ENCODE measurements around the gene CDC45. TPM values are rescaled to one million over a fixed set of nuclear protein-coding genes. Genes with fewer than 3 reads are reported as not detected.

The CDC45 gene
- total and polyA plus RNA-seq, 2 of the 13 experiments (the other 11 are each of a cell fraction or from before 2014, with no cell fraction given), result 14.4 to 36.3 TPM

DNA sequence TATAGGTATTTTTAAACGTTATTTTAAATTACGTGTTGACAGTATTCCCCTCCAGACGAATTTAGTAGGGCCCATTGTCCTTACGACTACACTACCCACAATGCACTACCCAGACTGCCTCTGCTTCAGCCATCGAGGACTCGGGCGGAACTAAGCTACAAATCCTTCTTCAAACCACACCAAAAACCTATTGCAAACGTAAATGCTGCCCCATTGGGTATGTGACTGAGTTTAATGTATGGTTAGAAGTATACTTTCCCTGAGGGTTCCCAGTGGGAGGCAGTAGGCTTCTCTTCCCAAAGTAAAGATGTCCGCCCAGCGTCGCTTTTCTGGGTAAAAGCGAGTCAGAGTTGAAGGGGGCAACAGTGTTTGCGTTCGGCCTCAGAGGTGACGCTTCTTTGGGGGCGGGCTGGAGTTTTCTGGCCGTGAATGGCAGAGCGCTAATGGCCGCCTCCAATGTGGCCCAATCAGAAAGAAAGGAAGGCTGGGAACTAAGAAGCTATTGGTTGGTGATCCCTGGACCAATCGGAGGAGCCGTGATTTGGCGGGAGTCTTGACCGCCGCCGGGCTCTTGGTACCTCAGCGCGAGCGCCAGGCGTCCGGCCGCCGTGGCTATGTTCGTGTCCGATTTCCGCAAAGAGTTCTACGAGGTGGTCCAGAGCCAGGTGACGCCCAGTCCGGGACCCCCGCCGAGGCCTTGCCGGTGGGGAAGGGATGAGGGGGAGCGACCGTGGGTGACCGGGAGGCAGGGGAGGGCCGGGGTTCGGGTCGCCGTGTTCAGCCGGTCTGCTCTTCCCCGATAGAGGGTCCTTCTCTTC, at the start of gene CDC45 (continued):
- TF ChIP-seq HCFC1 (IDR thresholded peaks at IDR 0.05; ENCODE audit: low read depth, low read length) (peak; percentile 81), ZNF614 (CRISPR knock-in tag; IDR thresholded peaks at IDR 0.05; ENCODE audit: borderline replicate concordance) (0 out of 2 replicates have a peak, but pooled peaks have one; percentile 9), ZNF260 (CRISPR knock-in tag; IDR thresholded peaks at IDR 0.05; ENCODE audit: borderline replicate concordance, low read depth) (no peak), FOXA3 (CRISPR knock-in tag; IDR thresholded peaks at IDR 0.05) (no peak), NFYC (CRISPR knock-in tag; IDR thresholded peaks at IDR 0.05) (peak; percentile 88), SAP130 (CRISPR knock-in tag; IDR thresholded peaks at IDR 0.05; ENCODE audit: low read depth) (peak; percentile 99), ZNF564 (CRISPR knock-in tag; IDR thresholded peaks at IDR 0.05) (no peak), THAP11 (CRISPR knock-in tag; IDR thresholded peaks at IDR 0.05) (peak; percentile 98), ZNF670 (CRISPR knock-in tag; IDR thresholded peaks at IDR 0.05; ENCODE audit: borderline replicate concordance) (no peak), ZNF274 (CRISPR knock-in tag; IDR thresholded peaks at IDR 0.05) (0 out of 2 replicates have a peak, but pooled peaks have one; percentile 71), ZFP36L1 (CRISPR knock-in tag; IDR thresholded peaks at IDR 0.05) (peak; percentile 75; the same call in 1 of the 2 replicates), RXRA (CRISPR knock-in tag; IDR thresholded peaks at IDR 0.05) (peak; percentile 24), NFATC3 (CRISPR knock-in tag; IDR thresholded peaks at IDR 0.05) (no peak; the same call in 1 of the 2 replicates), NRL (CRISPR knock-in tag; IDR thresholded peaks at IDR 0.05; ENCODE audit: borderline replicate concordance) (peak; percentile 46; the same call in 1 of the 2 replicates), ZNF543 (CRISPR knock-in tag; IDR thresholded peaks at IDR 0.05) (no peak; the same call in 1 of the 2 replicates), BRCA1 (CRISPR knock-in tag; IDR thresholded peaks at IDR 0.05) (no peak), ZNF292 (CRISPR knock-in tag; IDR thresholded peaks at IDR 0.05; ENCODE audit: borderline replicate concordance, low read depth) (no peak), HOXD1 (CRISPR knock-in tag; IDR thresholded peaks at IDR 0.05) (no peak), GRHL1 (CRISPR knock-in tag; conservative IDR thresholded peaks at IDR 0.05) (no peak), RARA (CRISPR knock-in tag; IDR thresholded peaks at IDR 0.05) (peak; percentile 32), NFYB (CRISPR knock-in tag; IDR thresholded peaks at IDR 0.05) (peak; percentile 90), POLR2AphosphoS5 (IDR thresholded peaks at IDR 0.05; ENCODE audit: low read depth, low read length) (peak; percentile 37; the same call in 1 of the 2 replicates), ZNF576 (CRISPR knock-in tag; IDR thresholded peaks at IDR 0.05) (no peak), KDM2A (CRISPR knock-in tag; IDR thresholded peaks at IDR 0.05; ENCODE audit: borderline replicate concordance, low read depth) (peak; percentile 54; the same call in 1 of the 2 replicates), ZNF883 (CRISPR knock-in tag; IDR thresholded peaks at IDR 0.05; ENCODE audit: not compliant biosample characterization) (no peak), POLR2A (IDR thresholded peaks at IDR 0.05; ENCODE audit: insufficient read depth in 1 of 2, low read depth in 2 of 2, low read length in 2 of 2) (peak; percentile 39 to 42; a peak in 2 of 4 replicates)
- TF ChIP-seq, protein P1, sequence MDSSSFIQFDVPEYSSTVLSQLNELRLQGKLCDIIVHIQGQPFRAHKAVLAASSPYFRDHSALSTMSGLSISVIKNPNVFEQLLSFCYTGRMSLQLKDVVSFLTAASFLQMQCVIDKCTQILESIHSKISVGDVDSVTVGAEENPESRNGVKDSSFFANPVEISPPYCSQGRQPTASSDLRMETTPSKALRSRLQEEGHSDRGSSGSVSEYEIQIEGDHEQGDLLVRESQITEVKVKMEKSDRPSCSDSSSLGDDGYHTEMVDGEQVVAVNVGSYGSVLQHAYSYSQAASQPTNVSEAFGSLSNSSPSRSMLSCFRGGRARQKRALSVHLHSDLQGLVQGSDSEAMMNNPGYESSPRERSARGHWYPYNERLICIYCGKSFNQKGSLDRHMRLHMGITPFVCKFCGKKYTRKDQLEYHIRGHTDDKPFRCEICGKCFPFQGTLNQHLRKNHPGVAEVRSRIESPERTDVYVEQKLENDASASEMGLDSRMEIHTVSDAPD (CRISPR knock-in tag; IDR thresholded peaks at IDR 0.05), result peak; percentile 12; the same call in 1 of the 2 replicates
- TF ChIP-seq, protein P2, sequence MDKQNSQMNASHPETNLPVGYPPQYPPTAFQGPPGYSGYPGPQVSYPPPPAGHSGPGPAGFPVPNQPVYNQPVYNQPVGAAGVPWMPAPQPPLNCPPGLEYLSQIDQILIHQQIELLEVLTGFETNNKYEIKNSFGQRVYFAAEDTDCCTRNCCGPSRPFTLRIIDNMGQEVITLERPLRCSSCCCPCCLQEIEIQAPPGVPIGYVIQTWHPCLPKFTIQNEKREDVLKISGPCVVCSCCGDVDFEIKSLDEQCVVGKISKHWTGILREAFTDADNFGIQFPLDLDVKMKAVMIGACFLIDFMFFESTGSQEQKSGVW (CRISPR knock-in tag; IDR thresholded peaks at IDR 0.05; ENCODE audit: borderline replicate concordance), result no peak

Measured in HepG2 (cell line).